H9 (cell line): ENCODE measurements around the gene EIF4G2. TPM values are rescaled to one million over a fixed set of nuclear protein-coding genes. Genes with fewer than 3 reads are reported as not detected.

Source experiments
- DNase-seq: peaks from one replicate; pipeline ENCODE4 v3.0.0-alpha.2; 2017
- H2AFZ ChIP-seq: one replicate; pipeline ENCODE4 v1.6.1; 2013; ENCODE audit warnings: mild to moderate bottlenecking, low read length, control low read depth, moderate library complexity
- H2AK5ac ChIP-seq: 2 replicates; pipeline ENCODE4 v1.6.1; 2013; ENCODE audit warnings: low read length, control low read depth, mixed read lengths; ENCODE audit not compliant: insufficient read length
- H2BK120ac ChIP-seq: one replicate; pipeline ENCODE4 v1.6.1; 2013; ENCODE audit warnings: low read depth, mild to moderate bottlenecking, low read length, control low read depth, inconsistent platforms; ENCODE audit not compliant: poor library complexity, severe bottlenecking
- H2BK12ac ChIP-seq: 2 replicates; pipeline ENCODE4 v1.6.1; 2013; ENCODE audit warnings: low read length, control low read depth, mixed read lengths, low read depth; ENCODE audit not compliant: insufficient read length
- H2BK15ac ChIP-seq: 2 replicates; pipeline ENCODE4 v1.6.1; 2013; ENCODE audit warnings: low read depth, low read length, control low read depth
- H2BK20ac ChIP-seq: one replicate; pipeline ENCODE4 v1.6.1; 2013; ENCODE audit warnings: low read depth, mild to moderate bottlenecking, low read length, control low read depth, inconsistent platforms; ENCODE audit not compliant: poor library complexity, severe bottlenecking
- H2BK5ac ChIP-seq: 2 replicates; pipeline ENCODE4 v1.6.1; 2013; ENCODE audit warnings: low read length, control low read depth, mixed read lengths; ENCODE audit not compliant: insufficient read length
- H3K14ac ChIP-seq: 2 replicates; pipeline ENCODE4 v1.6.1; 2013; ENCODE audit warnings: low read length, control low read depth; ENCODE audit not compliant: insufficient read depth
- H3K18ac ChIP-seq: 2 replicates; pipeline ENCODE4 v1.6.1; 2013; ENCODE audit warnings: low read depth, mild to moderate bottlenecking, mixed read lengths, low read length, control low read depth; ENCODE audit not compliant: insufficient read length
- H3K23ac ChIP-seq: 2 replicates; pipeline ENCODE4 v1.6.1; 2013; ENCODE audit warnings: low read length, control low read depth, mixed read lengths, low read depth; ENCODE audit not compliant: insufficient read length
- H3K23me2 ChIP-seq: 2 replicates; pipeline ENCODE4 v1.6.1; 2013; ENCODE audit warnings: low read depth, mild to moderate bottlenecking, mixed read lengths, low read length, control low read depth; ENCODE audit not compliant: insufficient read length, poor library complexity, severe bottlenecking
- H3K27ac ChIP-seq: 2 replicates; pipeline ENCODE4 v1.5.1; 2013; ENCODE audit warnings: low read length, control low read depth, mixed read lengths, low read depth; ENCODE audit not compliant: insufficient read length
- H3K27me3 ChIP-seq: 2 replicates; pipeline ENCODE4 v1.6.1; 2013; ENCODE audit warnings: low read length, control low read depth, inconsistent platforms; ENCODE audit not compliant: insufficient read depth
- H3K4ac ChIP-seq: 2 replicates; pipeline ENCODE4 v1.6.1; 2013; ENCODE audit warnings: low read depth, mild to moderate bottlenecking, control low read depth, inconsistent platforms, low read length, moderate library complexity
- H3K4me1 ChIP-seq: 2 replicates; pipeline ENCODE4 v1.6.1; 2013; ENCODE audit warnings: low read length, control low read depth, inconsistent platforms; ENCODE audit not compliant: insufficient read depth
- H3K4me2 ChIP-seq: 2 replicates; pipeline ENCODE4 v1.6.1; 2013; ENCODE audit warnings: low read length, control low read depth, mixed read lengths; ENCODE audit not compliant: insufficient read length, insufficient read depth
- H3K56ac ChIP-seq: 2 replicates; pipeline ENCODE4 v1.6.1; 2013; ENCODE audit warnings: low read depth, mild to moderate bottlenecking, mixed read lengths, low read length, control low read depth; ENCODE audit not compliant: insufficient read length
- H3K79me1 ChIP-seq: 2 replicates; pipeline ENCODE4 v1.6.1; 2013; ENCODE audit warnings: low read depth, mild to moderate bottlenecking, moderate library complexity, low read length, control low read depth, inconsistent platforms; ENCODE audit not compliant: insufficient read depth, poor library complexity, severe bottlenecking
- H3K79me2 ChIP-seq: 2 replicates; pipeline ENCODE4 v1.6.1; 2013; ENCODE audit warnings: low read length, control low read depth, inconsistent platforms; ENCODE audit not compliant: insufficient read depth
- H3K9ac ChIP-seq: 2 replicates; pipeline ENCODE4 v1.6.1; 2013; ENCODE audit warnings: low read length, control low read depth, mixed read lengths; ENCODE audit not compliant: insufficient read length; ENCODE audit errors: extremely low read depth
- H3K9me3 ChIP-seq: one replicate; pipeline ENCODE4 v1.6.1; 2013; ENCODE audit warnings: low read depth, low read length, inconsistent platforms; ENCODE audit not compliant: control insufficient read depth
- H3T11ph ChIP-seq: one replicate; pipeline ENCODE4 v1.6.1; 2013; ENCODE audit warnings: mild to moderate bottlenecking, low read length, control low read depth, inconsistent platforms
- H4K20me1 ChIP-seq: one replicate; pipeline ENCODE4 v1.6.1; 2013; ENCODE audit not compliant: control insufficient read depth, insufficient read length, insufficient read depth
- H4K5ac ChIP-seq: 2 replicates; pipeline ENCODE4 v1.6.1; 2013; ENCODE audit warnings: low read depth, mild to moderate bottlenecking, mixed read lengths, low read length, control low read depth; ENCODE audit not compliant: insufficient read length
- H4K8ac ChIP-seq: replicated peaks from 2 replicates; pipeline ENCODE4 v1.6.1; 2013; ENCODE audit warnings: low read length, control low read depth, mixed read lengths, low read depth; ENCODE audit not compliant: insufficient read length
- H4K91ac ChIP-seq: 2 replicates; pipeline ENCODE4 v1.6.1; 2013; ENCODE audit warnings: low read depth, mild to moderate bottlenecking, moderate library complexity, mixed read lengths, low read length, control low read depth; ENCODE audit not compliant: insufficient read length
- H3K27ac Mint-ChIP-seq, 3 experiments: 2 replicates in 2 of 3; 3 replicates in 1 of 3; pipeline ENCODE4 v1.8.0; 2020 to 2021; ENCODE audit warnings: mixed read lengths in 3 of 3, mild to moderate bottlenecking in 1 of 3, moderate library complexity in 1 of 3
- H3K27me3 Mint-ChIP-seq: 2 replicates; pipeline ENCODE4 v1.8.0; 2021; ENCODE audit warnings: low read depth, mild to moderate bottlenecking, moderate library complexity, mixed read lengths
- H3K36me3 Mint-ChIP-seq, 3 experiments: 2 replicates in 2 of 3; 3 replicates in 1 of 3; pipeline ENCODE4 v1.8.0; 2020 to 2021; ENCODE audit warnings: low read depth in 3 of 3, mixed read lengths in 3 of 3; ENCODE audit not compliant: insufficient read depth in 1 of 3
- H3K4me1 Mint-ChIP-seq, 2 experiments: 2 replicates each; pipeline ENCODE4 v1.8.0; 2020; ENCODE audit warnings: mixed read lengths in 2 of 2
- H3K4me3 Mint-ChIP-seq, 2 experiments: 2 replicates in 1 of 2; 3 replicates in 1 of 2; pipeline ENCODE4 v1.8.0; 2020 to 2021; ENCODE audit warnings: mild to moderate bottlenecking in 2 of 2, mixed read lengths in 2 of 2, moderate library complexity in 1 of 2
- H3K9me3 Mint-ChIP-seq, 2 experiments: 2 replicates in 1 of 2; 3 replicates in 1 of 2; pipeline ENCODE4 v1.8.0; 2020; ENCODE audit warnings: mild to moderate bottlenecking in 2 of 2, mixed read lengths in 2 of 2, moderate library complexity in 1 of 2
- CTCF ChIP-seq: fragments of 200-600 bp; sonication (generic); conservative IDR thresholded peaks from 3 replicates; pipeline ENCODE4 v1.8.0; 2021; ENCODE audit warnings: antibody characterized with exemption, mild to moderate bottlenecking
- WGBS: extraction: QIAGEN DNeasy Blood & Tissue Kit; methylation state at CpG from one replicate; pipeline ENCODE4 v1.1.7; 2013; ENCODE audit warnings: missing lambda C conversion rate, low lambda C conversion rate, mixed read lengths; ENCODE audit not compliant: insufficient read length; ENCODE audit errors: extremely low coverage; 5-methylcytosine and 5-hydroxymethylcytosine counted together
- total RNA-seq: library from RNA; stranded (reverse); gene quantifications from 2 replicates; pipeline ENCODE4 v1.2.1, GENCODE V29; 2021

Gene EIF4G2
- total RNA-seq, 1 experiment from 2014 or later: 1,013 TPM

DNA sequence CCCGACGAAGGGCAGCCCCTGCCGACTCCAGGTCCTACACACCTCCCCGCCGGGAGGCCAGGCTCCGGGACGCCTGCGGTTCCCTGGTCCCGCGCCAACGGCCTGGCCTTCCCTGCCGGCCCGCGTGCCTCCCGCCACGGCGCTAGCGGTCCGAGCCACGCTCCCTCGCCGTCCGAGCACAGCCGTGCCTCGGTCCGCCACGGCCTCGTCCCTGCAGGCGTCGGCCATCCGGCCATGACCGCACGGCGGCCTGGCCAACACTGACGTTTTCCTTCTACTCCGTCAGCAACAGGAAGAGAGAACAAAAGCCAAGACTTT is 532 bp downstream of the EIF4G2 start:
- H2BK120ac ChIP-seq: no peak overlapping the region
- H3K79me2 ChIP-seq: peaks cover 14% of the 10 kb centered on the region; the same call in 1 of the 2 replicates

More for the DNA sequence above, 532 bp downstream of the EIF4G2 start:
- Histone ChIP-seq H3K14ac (peak overlapping the region; percentile 95), H3K27me3 (no peaks in the 10 kb centered on the region), H3K56ac (peak overlapping the region; percentile 71), H2BK15ac (no peak overlapping the region), H3K27ac (peak overlapping the region; percentile 79), H4K5ac (peak overlapping the region; percentile 96), H3K23ac (no peak overlapping the region), H3K79me1 (no peaks in the 10 kb centered on the region), H2AK5ac (no peak overlapping the region), H4K8ac (no peak overlapping the region), H2BK12ac (no peak overlapping the region), H3T11ph (no peak overlapping the region), H3K18ac (peak overlapping the region; percentile 84), H3K4me2 (peak overlapping the region; percentile 37), H3K9me3 (no peaks in the 10 kb centered on the region), H4K91ac (peak overlapping the region; percentile 99), H2AFZ (no peak overlapping the region), H3K4me1 (no peaks in the 10 kb centered on the region), H3K4ac (peak overlapping the region; percentile 42), H3K23me2 (no peaks in the 10 kb centered on the region), H2BK5ac (peak overlapping the region; percentile 94), H2BK20ac (no peak overlapping the region), H4K20me1 (no peaks in the 10 kb centered on the region), H3K9ac (peak overlapping the region; percentile 99)
- H3K27ac Mint-ChIP-seq: peak overlapping the region; percentile 99 to 100 (median 99)
- TF ChIP-seq CTCF: no peak
- H3K4me1 Mint-ChIP-seq: peaks cover 26 to 33% of the 10 kb centered on the region in 2 experiments
- no CpG with 5 or more reads among the region's 36 CpGs for WGBS
- H3K27me3 Mint-ChIP-seq: no peaks in the 10 kb centered on the region
- peaks cover 42 to 52% (median 51%) of the 10 kb centered on the region in 3 experiments for H3K36me3 Mint-ChIP-seq
- peaks cover 0 to 4% of the 10 kb centered on the region in 2 experiments; a peak in 2 of 5 replicates for H3K9me3 Mint-ChIP-seq
- DNase-seq: no peak
- peak overlapping the region; percentile 94 to 97 for H3K4me3 Mint-ChIP-seq
